ENCODE measurements around the gene NGF. TPM values are rescaled to one million over a fixed set of nuclear protein-coding genes. Genes with fewer than 3 reads are reported as not detected.

NGF gene
- total and polyA plus RNA-seq, 2 of the 4 experiments (the other 2 are of a cell fraction), result 12.5 to 21.7 TPM

GRCh38 chr1:115324649-115325420 lies 13.2 kb downstream of the NGF start (continued):
- TF ChIP-seq ELK1 (IDR thresholded peaks at IDR 0.05; ENCODE audit: borderline replicate concordance, low read depth, low read length), result no peak

GRCh38 chr1:115323366-115324004 lies 14.6 kb downstream of the NGF start:
- Histone ChIP-seq H4K5ac (ENCODE audit: low read depth, low read length) (peak overlapping the region; percentile 27; the same call in 1 of the 2 replicates), H4K91ac (ENCODE audit: insufficient read depth, low read depth, low read length) (peak overlapping the region; percentile 41), H3K14ac (replicated peaks; ENCODE audit: low read depth, low read length) (peak overlapping the region; percentile 49), H3K56ac (ENCODE audit: extremely low read depth, insufficient read depth, low read length) (no peak overlapping the region), H3K79me1 (ENCODE audit: low read depth in 1 of 2, low read length in 2 of 2) (peaks cover 8 to 33% of the 10 kb centered on the region in 2 experiments), H3K4me1 (ENCODE audit: control insufficient read depth, insufficient read depth, low read length) (peaks cover 13% of the 10 kb centered on the region), H2BK20ac (ENCODE audit: low read depth, low read length) (peak overlapping the region; percentile 40; the same call in 1 of the 2 replicates), H3K23ac (ENCODE audit: low read depth, low read length) (no peak overlapping the region), H3K27ac (ENCODE audit: insufficient read depth, low read length) (no peak overlapping the region), H3K9ac (ENCODE audit: low read depth, low read length) (no peak overlapping the region), H3K4me3 (ENCODE audit: insufficient read depth, low read depth, low read length) (no peak overlapping the region), H3K4ac (ENCODE audit: low read depth, low read length) (peak overlapping the region; percentile 40), H2BK15ac (ENCODE audit: low read depth, low read length) (peak overlapping the region; percentile 18; the same call in 1 of the 3 replicates), H2AFZ (replicated peaks; ENCODE audit: low read length, poor library complexity) (no peak overlapping the region), H4K8ac (ENCODE audit: low read depth in 2 of 2, low read length in 2 of 2) (peak overlapping the region in 1 of 2 experiments; percentile 33; a peak in 1 of 4 replicates), H4K20me1 (ENCODE audit: insufficient read depth, low read length) (no peaks in the 10 kb centered on the region), H3K18ac (ENCODE audit: low read depth, low read length) (peak overlapping the region; percentile 55), H3K9me1 (ENCODE audit: insufficient read depth, low read length) (peaks cover 10% of the 10 kb centered on the region; the same call in 1 of the 2 replicates), H3K36me3 (ENCODE audit: control insufficient read depth, insufficient read depth, low read length) (no peaks in the 10 kb centered on the region), H3K4me2 (ENCODE audit: low read depth, low read length) (no peak overlapping the region), H2AK5ac (ENCODE audit: low read depth, low read length) (peak overlapping the region; percentile 37; the same call in 1 of the 2 replicates), H3K9me3 (ENCODE audit: control insufficient read depth, insufficient read depth, low read length) (no peaks in the 10 kb centered on the region), H2BK120ac (ENCODE audit: low read depth, low read length) (peak overlapping the region; percentile 22; the same call in 1 of the 2 replicates), H2BK5ac (ENCODE audit: low read depth, low read length, poor library complexity, severe bottlenecking) (peak overlapping the region; percentile 7), H3K27me3 (ENCODE audit: control insufficient read depth, insufficient read depth, low read length) (no peaks in the 10 kb centered on the region; the same call in 1 of the 2 replicates), H2AK9ac (replicated peaks; ENCODE audit: low read depth, low read length, poor library complexity) (no peak overlapping the region)
- dilution Hi-C loops (cut with HindIII; ENCODE audit: low sequenced_read_pairs, unreplicated experiment), result no loop called here
- intact Hi-C loops (cut with micrococcal nuclease), result no loop called here
- peak; percentile 59 for ATAC-seq (ENCODE audit: low read depth)
- ChIA-PET POLR2A (ENCODE audit: unreplicated experiment) (no interaction called here), CTCF (interaction anchor here (1.1 kb wide), 1 partner anchor 146 kb away, joined by 3 read pairs; no protein-coding TSS in a partner anchor)
- DNase-seq, result peak; percentile 76
- WGBS, 2 experiments (ENCODE audit: extremely low coverage in 2 of 2, insufficient read length in 1 of 2), result no CpG with 5 or more reads among the region's 2 CpGs
- TF ChIP-seq SMC3 (IDR thresholded peaks at IDR 0.05; ENCODE audit: low read depth, low read length), result no peak
- in situ Hi-C loops (cut with MboI; ENCODE audit: low sequenced_read_pairs), result loop anchor here (25.0 kb wide), 1 partner anchor 586 kb away; no protein-coding TSS in a partner anchor
- no TSS peak for BruUV-seq (replicated peaks)

Data from IMR-90 (cell line).